Stimulated activated CD4-positive, alpha-beta T cell treated with anti-CD3 and anti-CD28 coated beads, Interleukin-4, amount 100 ng/mL, for 48 hours (primary cell): ENCODE results near the gene WDFY4.

Experiments used
- DNase-seq, 2 donors: peaks; one replicate each; pipeline ENCODE4 v3.0.0-alpha.2; 2020; ENCODE audit warnings: low read depth in 2 of 2

WDFY4 gene

DNA sequence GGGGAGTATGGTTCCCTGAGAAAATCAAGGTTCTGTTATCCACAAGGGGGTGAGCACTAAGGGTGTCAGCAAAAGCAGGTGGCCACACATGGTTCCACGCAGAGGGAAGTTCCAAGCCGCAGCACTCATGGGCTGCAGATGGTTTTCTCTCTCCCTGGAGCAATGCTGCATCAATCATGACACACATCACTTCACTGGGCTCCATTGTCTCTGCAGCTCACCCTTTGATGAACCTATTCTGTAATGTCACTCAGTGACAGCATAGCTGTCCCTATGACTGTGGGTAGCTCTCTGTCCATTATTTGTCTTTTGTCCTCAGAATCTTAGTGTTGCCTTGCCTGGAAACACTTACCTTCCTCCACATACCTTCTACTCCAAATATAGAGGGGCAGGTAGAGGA is 220.2 kb downstream of the WDFY4 start:
- no peak for DNase-seq

DNA sequence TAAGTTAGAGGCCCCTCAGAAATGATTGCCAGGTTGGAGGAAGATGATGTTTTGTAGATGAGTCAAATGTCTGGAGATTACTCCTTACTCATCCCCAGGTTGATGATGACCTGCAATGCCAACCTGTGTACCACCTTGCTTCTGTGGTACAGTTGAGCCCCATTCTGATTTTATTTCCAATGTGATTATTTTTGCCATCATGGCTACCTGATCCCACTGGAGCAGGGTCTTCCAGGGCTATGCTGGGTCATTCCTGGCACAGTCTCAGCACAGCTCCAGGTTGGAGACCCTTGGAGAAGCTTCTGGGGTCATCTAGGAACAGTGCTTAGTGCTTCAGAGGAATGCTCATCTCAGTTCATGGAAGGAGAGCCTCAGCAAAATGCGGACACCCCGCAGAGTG is 220.6 kb downstream of the WDFY4 start:
- DNase-seq, result no peak

DNA sequence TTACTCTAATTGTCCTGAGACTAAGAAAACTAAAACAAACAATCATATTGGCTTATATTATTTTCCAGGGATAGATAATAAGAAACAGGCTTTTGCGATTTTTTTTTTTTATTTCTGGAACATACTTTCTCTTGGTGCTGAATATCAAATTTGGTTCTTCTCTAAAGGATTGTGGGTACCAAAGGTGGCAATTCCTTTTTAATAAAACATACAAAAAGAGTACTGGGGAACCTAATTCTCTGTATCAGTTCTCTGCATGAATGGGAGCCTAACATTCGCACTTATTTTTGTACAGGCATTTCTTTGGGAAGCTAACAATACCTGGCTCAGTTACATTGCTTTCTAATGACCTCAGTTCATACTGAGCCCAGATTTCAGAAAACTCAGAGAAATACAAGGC is 222.2 kb downstream of the WDFY4 start:
- DNase-seq, result no peak

DNA sequence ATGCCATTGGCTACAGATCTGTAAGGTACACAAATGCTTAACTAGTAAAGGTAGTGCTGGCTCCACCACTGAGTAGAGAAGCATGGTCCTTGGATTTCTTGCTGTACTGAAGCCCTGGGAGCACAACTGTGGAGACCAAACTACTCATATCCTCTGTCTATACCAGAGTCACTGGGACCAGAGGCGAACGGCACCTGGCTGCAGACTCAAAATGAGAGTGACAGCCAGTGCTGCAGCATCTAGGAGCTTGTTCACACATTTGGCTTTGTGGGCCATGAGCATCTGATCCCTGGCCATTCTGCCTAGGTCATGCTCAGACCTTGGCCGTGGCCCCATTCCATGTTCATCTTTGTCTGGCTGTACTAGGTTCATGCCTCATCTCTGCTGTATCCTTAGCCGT is 223.1 kb downstream of the WDFY4 start:
- DNase-seq, result no peak

DNA sequence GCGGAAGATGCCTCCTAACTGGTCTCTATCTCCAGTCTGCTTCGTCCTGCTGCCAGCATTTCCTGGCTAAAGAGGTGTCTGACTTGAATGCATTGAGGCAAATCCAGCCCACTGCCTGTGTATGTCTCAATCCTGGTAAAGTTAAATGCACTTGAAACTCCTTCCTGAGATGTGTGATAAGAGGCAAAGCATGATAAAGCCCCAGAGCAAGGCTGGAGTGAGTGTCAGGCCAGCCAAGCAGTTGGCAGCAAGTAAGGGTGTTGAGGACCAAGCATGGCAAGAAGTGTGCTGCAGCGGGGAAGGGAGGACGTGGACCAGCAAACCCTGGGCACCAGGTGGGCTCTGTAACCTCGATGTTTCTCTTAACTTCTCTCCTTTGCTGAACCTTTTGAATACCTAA is 225.9 kb downstream of the WDFY4 start:
- no peak for DNase-seq

DNA sequence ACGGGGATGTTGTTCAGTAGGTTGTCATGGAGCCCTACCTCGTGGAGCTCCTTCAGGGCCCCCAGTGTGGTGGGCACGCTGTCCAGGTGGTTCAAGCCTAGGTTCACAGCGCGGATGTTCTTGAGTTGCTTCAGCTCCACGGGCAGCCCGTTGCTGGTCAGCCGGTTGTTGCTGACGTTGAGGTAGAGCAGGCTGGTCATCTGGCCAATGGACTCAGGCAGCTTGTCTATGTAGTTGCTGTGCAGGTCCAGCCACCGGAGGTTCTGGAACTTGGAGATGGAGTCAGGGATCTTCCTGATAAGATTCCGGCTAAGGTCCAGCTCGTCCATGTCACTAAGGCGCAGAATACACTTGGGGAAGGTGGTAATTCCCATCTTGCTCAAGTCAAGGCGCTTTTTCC is 229.0 kb downstream of the WDFY4 start:
- no peak for DNase-seq

DNA sequence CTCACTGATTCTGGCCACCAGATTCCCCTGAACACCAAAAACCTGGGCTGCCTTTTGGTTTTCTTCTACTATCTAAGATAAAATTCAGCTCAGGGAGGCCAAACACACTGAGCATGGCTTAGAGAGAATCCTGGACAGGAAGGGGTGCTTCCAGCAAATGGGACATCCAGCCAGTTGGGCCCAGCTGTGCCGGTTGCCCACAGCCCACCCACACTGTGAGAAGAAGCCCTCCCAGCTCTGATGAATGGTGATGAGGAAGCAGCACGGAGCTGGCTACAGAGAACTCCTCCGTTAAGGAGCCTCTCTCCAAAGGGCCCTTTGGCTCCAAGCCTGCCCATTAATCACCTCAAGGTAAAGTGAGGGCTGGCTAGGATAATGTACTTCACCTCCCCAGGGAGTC is 239.1 kb downstream of the WDFY4 start:
- DNase-seq, result no peak

DNA sequence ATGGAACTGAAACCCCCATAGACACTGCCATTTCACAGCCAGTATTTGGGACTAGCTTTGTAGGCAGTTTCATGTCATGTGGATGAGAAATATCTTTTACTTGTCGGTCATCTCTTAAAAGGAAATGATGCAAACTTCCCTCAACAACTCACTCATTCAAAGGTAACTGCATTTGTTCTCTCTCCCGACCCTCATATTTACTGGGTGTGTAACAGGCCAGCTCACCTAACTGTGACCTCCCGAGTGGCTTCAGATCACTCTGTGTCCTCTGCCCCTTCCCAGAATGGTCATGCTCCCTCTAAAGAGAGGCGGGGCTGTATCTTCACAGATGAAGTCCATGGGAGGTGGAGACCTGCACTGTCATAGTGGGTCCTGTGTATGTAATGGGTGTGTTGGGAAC is 240.3 kb downstream of the WDFY4 start:
- DNase-seq, result no peak

DNA sequence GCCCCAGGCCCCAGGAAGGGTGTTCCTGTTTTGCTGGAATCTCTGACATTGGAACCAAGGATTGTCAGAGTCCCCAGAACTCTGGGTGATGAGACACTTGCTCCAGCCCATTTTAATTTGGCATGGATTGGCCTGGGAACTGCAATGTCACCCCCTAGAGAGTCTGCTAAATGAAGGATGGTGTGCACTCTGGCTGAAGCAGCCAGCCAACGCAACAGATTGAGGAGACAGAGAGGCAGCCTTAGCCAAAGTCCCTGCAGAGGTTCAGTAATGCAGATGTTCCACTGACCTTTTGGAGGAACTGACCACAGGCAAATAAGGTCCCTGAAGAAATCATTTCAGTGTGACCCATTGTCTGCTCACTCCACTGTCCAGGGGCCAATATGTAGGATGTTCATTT is 241.6 kb downstream of the WDFY4 start:
- no peak for DNase-seq

DNA sequence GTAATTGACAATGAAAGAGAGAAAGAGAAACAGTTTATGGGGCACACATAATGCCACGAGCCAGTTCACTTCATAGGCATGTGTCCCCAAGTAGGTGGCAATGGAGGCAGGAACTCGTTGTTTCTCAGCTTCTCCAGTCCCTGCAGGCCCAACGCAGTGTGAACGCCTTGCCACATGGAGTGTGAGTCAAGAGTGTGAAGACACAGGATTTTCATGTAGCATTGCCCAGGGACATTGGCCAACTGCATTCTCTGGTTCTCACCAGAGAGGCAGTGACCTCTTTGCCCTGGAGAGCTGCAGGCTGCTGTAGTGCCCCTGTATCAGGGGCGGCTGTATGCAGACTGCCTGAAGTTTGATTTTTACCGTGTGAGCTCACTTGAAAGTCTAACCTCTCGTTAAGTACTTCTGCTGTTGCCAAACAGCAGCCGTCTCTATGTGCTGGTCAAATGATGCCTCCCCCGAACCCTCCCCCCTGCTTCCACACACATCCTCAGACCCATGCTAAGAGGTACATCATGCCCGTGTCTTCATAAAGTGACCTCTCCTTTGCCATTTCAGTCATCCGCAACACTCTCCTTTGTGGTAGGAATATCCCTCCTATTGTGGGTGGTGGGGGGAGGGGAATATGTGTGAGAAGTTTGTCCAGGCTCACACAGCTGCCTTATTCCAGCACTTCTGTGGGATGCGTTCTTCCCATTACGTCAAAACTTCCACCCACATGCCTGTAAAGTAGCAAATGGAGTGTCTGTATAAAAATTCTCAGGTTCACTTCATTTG is 242.3 kb downstream of the WDFY4 start:
- DNase-seq, result no peak

DNA sequence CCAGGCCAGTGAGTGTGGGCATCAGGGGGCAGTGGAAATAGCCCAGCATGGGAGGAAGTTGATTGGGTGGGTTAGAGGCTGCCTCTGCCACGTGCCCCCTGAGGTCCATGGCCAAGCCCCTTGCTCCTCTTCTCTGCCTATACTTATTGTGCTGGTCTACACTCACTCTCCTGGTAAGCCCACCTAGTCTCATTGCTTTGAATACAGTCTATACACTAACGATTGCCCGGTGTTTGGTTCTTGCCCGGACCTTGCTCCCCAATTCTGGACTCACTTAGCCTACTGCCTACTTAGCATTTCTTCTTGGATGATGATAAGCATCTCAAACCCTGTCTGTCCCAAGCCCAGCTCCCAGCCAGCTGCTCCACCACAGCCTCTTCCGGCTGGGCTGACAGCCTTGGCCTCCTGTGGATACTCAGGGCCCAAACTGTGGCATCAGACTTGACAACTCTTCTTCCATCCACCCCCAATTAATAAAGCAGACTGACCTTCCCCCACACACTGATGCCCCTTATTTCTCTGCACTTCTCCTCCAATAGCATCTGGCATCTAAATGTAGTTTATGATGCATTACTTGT is 244.8 kb downstream of the WDFY4 start:
- no peak for DNase-seq

DNA sequence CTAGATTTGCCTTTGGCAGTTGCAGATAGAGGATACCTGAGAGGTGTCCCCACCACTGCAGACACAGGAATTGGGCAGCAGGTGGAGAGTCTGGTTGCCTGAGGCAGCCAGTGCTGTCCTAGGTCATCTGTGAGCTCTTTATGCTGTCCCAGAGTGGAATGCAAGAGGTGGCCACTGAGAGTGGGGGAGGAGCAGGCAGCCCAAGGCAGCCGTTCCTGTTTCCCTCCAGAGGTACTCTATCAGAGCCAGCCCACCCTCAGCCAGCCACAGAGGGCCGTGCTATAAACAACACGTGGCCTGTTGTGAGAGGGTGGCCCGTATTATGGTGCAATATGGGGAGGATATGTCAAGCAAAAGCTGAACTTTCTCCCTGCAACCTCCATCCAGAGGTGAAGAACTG is 246.5 kb downstream of the WDFY4 start:
- no peak for DNase-seq

DNA sequence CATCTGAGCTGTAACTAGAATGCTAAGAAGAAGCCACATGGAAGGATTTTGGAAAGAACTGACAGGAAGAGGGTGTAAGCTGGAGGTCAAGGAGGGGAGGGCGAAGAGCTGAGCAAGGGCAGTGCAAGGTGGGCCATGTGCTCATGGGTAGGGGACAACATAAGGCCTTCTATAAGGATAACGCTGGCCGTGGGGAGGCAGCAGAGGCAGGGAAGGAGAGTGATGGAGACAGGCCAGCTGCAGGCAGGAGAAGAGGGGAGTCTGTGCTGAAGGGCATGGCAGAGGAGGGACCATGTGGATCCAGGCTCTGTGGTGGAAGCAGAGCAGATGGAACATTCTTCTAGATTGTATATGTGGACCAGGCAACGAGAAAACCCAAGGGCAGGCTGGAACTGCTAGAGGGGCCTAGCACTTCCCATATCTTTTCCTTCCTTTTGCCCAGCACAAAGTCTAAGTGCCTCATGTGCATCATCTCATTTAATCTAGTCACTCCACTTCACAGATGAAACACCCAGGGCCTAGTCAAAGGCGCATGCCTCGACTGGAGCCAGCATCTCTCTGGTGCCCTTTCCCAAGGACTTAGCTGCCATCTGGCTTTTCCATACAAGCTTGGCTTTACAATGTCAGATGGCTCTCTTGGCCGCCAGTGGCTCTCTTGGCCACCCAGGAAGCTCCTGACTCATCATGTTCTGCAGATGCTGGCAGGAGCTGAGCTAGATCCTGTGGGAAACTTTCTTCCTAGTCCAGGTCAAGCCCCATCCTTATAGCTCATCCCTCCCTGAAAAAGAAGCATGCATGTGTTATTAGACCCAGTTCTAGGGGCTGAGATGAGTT is 248.4 kb downstream of the WDFY4 start:
- DNase-seq, result no peak

DNA sequence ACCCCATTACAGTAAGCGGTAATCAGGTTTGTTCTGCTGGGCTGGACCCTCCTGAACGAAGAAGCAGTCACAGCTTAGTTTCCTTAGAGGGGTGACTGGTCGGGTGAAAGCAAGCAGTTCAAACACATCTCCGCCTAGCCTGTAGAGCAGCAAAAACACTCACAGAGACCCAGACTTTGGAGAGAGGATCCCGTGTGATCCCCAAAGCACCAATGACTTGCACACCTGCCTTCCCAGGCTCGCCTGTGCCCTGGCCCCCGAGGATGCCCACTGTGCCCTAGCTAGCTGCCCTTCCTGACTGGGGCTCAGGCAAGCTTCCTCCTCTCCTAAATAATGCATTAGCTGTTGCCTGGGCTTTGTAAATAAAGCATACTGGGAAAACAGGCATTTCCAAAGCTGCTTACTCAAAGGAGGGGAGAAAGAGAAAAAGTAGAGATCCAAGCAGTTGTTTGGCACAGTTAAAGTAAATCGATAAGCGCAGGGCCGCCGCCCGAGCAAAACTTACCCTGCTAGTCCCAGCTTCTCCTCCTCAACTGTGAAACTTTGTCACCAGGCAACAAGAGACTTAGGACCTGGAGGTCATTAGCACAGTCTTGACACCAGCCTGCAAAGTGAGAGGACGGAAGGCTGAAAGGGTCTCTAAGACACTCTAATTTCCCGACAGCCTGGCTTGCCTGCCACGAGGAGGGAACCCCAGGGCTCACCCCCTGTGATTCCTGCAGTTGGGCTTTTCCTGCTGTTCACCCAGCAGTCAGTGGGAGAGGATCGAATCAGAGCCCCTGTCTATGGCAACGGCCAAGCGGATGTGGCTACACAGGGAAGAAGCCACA is 250.2 kb downstream of the WDFY4 start:
- DNase-seq, result no peak

DNA sequence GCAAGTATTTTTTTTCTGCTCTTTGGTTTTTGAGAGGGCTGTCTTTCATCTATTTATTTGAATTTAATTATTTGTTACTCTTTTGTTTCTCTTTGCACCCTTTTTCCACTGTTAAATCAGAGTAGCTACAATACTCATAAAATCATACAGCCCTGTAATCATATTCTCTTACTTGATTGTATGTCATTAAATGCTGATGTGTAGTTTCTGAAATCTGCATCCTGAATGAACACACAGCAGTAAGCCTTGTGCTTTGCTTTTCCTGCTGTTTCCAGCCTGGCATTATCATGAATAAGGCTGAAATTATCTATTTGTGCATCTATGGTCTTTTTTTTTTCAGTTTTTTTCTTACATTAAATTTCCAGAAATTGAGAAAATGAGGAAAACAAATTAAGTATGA is 250.9 kb downstream of the WDFY4 start:
- no peak for DNase-seq

DNA sequence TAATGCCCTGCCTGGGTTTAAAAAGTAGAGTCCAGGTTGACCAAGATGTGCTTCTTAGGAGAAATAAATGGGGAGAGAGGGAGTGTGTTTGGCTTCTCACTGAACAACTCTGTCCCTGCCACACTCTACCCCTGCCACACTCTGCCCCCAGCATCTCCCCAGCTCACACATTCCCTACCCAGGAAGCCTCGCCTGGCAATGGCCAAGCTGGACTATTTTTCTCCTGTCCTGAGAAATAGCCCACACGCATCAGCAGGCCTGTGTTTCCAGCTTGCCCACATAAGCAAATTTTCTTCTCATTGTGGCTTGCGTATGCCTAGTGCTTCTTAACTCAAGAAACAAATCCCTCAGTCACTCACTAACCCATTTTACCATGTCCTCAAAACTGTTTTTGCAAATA is 253.1 kb downstream of the WDFY4 start:
- no peak for DNase-seq

DNA sequence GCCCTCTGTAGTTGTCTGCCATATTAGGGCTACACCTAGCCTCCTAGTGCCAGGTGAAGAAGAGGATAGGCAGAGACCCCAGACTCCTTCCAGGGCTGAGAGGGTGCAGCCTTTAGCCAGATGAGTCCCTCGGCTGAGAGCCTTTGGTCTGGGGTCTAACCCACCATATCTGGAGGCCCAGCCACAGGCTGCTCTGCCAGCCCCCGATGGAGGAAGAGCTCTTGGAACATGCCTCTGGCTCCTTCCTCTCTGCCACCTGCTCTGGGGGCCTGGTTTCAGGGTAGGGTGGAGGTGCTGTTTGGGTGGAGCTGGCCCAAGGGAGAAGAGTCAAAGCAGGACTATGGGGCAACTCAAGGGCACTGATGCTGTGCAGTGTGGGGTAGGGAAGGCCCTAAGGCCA is 253.6 kb downstream of the WDFY4 start:
- no peak for DNase-seq

DNA sequence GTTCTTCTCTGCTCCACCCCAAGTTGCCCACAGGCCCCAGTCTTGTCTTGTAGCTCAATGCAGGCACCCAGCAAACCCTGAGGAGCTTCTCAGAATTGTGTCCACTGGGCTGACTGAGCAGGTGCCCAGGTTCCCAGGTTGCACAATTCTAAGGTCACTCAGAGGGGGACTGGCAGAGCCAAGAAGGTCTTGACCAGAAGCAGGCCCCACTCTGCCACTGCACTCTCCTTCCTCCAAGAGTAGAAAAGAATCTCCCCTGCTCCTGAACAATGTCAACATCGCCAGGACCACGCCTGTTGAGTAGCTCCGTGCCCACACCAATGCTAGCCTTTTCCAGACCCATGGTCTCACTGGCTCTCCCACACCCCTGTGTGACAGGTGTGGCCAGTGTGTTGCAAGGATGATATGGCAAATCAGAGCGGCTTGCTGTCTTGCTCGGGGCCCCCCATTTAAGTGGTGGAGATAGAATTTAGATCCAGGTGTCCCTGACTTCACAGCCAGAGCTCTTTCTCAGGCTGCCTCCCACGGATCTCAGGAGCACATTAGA is 254.4 kb downstream of the WDFY4 start:
- no peak for DNase-seq

DNA sequence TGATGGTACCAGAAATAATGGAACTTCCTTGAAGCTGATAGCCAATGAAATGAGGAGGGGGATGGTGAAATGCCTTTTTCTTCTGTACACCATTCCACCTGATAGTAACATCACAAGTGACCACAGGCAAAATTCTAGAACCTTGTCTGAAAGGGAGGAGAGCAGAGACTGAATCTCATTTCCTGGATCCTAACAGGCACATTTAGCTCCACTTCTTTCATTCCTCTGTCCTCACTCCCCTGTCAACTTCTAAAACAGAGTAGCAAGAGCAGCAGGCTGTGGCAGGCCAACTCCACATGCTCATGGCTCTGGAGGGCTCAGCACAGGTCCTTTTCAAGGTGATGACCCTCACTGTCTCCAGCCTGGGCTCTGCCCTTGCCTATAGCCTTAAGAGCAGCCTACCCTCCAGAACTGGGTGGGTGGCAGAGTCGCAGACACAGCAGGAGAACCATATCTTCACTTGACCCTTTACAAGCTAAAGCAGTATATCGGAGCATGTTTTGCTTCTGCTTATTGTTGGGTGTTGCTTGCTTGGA is 255.2 kb downstream of the WDFY4 start, which contains the start of gene LRRC18:
TSS of gene LRRC18 (minus strand) at position 51 of the 536 bp plus-strand sequence. CDS start 25,685 bp downstream, outside the sequence.
- no peak for DNase-seq

DNA sequence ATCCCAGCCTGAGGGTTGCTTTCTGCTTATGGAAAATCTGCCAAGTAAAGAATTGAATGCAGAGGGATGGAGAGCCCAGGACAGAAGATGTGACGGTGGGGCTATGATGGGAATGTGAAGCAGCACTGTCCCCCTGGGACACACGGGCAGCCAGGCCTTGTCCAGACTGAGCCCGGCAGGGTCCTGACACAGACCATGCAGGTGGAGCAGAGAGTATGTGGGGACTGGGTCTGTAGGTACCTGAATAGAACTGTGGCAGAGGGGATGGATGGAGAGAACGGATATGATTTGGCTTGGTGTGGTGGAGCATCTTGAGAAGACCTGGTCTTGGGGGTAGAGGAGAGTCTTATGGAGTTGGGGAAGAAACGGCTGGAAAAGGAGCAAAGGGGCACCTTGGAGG is 255.7 kb downstream of the WDFY4 start:
- no peak for DNase-seq

DNA sequence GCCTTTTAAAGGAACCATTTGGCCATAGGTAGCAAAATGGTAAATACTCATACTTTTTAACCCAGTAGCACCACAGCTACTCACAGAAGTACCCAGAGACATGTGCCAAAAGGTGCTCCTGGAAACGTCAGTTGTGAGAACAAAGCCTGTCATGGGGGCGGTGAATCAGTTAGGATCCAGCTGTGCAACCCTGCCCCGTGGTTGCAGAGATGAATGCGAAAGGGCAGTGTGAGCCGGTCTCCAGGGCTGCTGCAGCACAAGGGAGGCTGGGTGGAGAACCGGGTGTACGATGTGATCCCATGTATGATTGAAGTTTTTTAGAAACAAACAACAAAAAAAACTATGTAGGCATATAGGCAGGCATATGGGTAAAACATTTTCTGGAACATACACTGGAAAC is 256.3 kb downstream of the WDFY4 start:
- DNase-seq, result no peak
